ENCODE data around the gene ACVR2A. TPM values are rescaled to one million over a fixed set of nuclear protein-coding genes. Genes with fewer than 3 reads are reported as not detected.

ACVR2A gene
- total RNA-seq, 1 experiment from 2014 or later = 12.5 TPM

GRCh38 chr2:147939313-147939712 is 94.5 kb downstream of the ACVR2A start:
- no peak overlapping the region for H3K4me3 Mint-ChIP-seq (ENCODE audit: low read depth, unreplicated experiment)
- peaks cover 5% of the 10 kb centered on the region for H3K36me3 Mint-ChIP-seq (ENCODE audit: insufficient read depth, unreplicated experiment)

DNA sequence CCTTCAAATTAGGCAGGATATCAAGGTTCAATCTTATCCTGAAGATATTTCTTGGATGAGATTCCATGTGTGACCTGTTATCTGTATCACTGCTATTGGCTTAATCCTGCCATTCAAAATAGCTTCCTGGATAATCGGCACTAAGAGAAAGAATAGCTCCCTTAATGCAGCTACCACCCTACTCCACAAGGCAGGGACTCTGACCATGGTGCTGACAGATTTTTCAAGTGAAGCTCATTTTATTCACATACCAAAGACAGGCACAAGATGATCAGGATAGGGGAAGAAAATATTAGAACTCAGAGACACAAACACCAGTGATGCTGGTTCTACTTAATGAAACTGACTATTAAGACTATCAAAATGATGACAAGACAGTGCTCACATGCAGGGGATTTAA is 100.8 kb downstream of the ACVR2A start:
- TF ChIP-seq, protein P1, sequence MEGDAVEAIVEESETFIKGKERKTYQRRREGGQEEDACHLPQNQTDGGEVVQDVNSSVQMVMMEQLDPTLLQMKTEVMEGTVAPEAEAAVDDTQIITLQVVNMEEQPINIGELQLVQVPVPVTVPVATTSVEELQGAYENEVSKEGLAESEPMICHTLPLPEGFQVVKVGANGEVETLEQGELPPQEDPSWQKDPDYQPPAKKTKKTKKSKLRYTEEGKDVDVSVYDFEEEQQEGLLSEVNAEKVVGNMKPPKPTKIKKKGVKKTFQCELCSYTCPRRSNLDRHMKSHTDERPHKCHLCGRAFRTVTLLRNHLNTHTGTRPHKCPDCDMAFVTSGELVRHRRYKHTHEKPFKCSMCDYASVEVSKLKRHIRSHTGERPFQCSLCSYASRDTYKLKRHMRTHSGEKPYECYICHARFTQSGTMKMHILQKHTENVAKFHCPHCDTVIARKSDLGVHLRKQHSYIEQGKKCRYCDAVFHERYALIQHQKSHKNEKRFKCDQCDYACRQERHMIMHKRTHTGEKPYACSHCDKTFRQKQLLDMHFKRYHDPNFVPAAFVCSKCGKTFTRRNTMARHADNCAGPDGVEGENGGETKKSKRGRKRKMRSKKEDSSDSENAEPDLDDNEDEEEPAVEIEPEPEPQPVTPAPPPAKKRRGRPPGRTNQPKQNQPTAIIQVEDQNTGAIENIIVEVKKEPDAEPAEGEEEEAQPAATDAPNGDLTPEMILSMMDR (IDR thresholded peaks at IDR 0.05; ENCODE audit: unreplicated experiment) = no peak
- Mint-ChIP-seq H3K4me3 (ENCODE audit: low read depth, unreplicated experiment) (no peak overlapping the region), H3K4me1 (ENCODE audit: low read depth, unreplicated experiment) (no peaks in the 10 kb centered on the region), H3K36me3 (ENCODE audit: insufficient read depth, unreplicated experiment) (no peaks in the 10 kb centered on the region), H3K27me3 (ENCODE audit: unreplicated experiment) (no peaks in the 10 kb centered on the region), H3K27ac (ENCODE audit: unreplicated experiment) (no peak overlapping the region), H3K9me3 (ENCODE audit: low read depth, unreplicated experiment) (no peaks in the 10 kb centered on the region)
- intact Hi-C loops (cut with micrococcal nuclease; ENCODE audit: unreplicated experiment) = no loop called here
- no peak for DNase-seq
- CTCF ChIA-PET = no interaction called here
- no TSS peak for BruUV-seq (replicated peaks)

More at GRCh38 chr2:147939313-147939712, 94.5 kb downstream of the ACVR2A start:
- no peak for DNase-seq
- CTCF ChIA-PET = no interaction called here
- BruUV-seq (replicated peaks) = no TSS peak
- intact Hi-C loops (cut with micrococcal nuclease; ENCODE audit: unreplicated experiment) = loop anchor here (5.0 kb wide), 1 partner anchor 263 kb away; no protein-coding TSS in a partner anchor
- TF ChIP-seq, protein P1 (IDR thresholded peaks at IDR 0.05; ENCODE audit: unreplicated experiment) = no peak
- Mint-ChIP-seq H3K27ac (ENCODE audit: unreplicated experiment) (no peak overlapping the region), H3K9me3 (ENCODE audit: low read depth, unreplicated experiment) (no peaks in the 10 kb centered on the region), H3K27me3 (ENCODE audit: unreplicated experiment) (no peaks in the 10 kb centered on the region), H3K4me1 (ENCODE audit: low read depth, unreplicated experiment) (no peaks in the 10 kb centered on the region)

DNA sequence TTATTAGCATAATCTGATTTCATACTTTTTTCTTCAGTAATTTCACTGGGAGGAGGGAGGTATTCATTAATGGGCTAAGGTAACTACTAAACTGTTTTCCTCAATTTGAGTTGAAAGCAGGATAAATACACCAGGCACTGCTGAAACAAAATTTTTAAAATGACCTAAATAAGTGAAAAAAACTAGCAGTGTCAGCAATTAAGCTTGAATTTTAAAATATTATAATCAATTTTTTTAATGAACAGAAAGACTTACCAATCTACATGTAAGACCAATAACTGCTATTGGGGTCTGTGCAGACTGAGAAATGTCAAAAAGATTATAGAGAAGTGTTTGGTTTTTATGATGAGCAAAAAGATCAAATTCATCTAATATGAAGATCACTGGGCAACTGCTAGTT is 107.3 kb downstream of the ACVR2A start:
- CTCF ChIA-PET = no interaction called here

GRCh38 chr2:147968571-147968970 is 123.7 kb downstream of the ACVR2A start:
- intact Hi-C loops (cut with micrococcal nuclease; ENCODE audit: unreplicated experiment) = no loop called here
- Mint-ChIP-seq H3K4me3 (ENCODE audit: low read depth, unreplicated experiment) (no peak overlapping the region), H3K27me3 (ENCODE audit: unreplicated experiment) (no peaks in the 10 kb centered on the region), H3K9me3 (ENCODE audit: low read depth, unreplicated experiment) (peaks cover 6% of the 10 kb centered on the region), H3K4me1 (ENCODE audit: low read depth, unreplicated experiment) (no peaks in the 10 kb centered on the region), H3K27ac (ENCODE audit: unreplicated experiment) (no peak overlapping the region), H3K36me3 (ENCODE audit: insufficient read depth, unreplicated experiment) (no peaks in the 10 kb centered on the region)
- TF ChIP-seq, protein P1 (IDR thresholded peaks at IDR 0.05; ENCODE audit: unreplicated experiment) = no peak
- BruUV-seq (replicated peaks) = no TSS peak
- CTCF ChIA-PET = no interaction called here
- DNase-seq = no peak

More for the DNA sequence above, 107.3 kb downstream of the ACVR2A start:
- Mint-ChIP-seq H3K4me1 (ENCODE audit: low read depth, unreplicated experiment) (no peaks in the 10 kb centered on the region), H3K27me3 (ENCODE audit: unreplicated experiment) (no peaks in the 10 kb centered on the region), H3K36me3 (ENCODE audit: insufficient read depth, unreplicated experiment) (no peaks in the 10 kb centered on the region), H3K9me3 (ENCODE audit: low read depth, unreplicated experiment) (no peaks in the 10 kb centered on the region), H3K27ac (ENCODE audit: unreplicated experiment) (no peak overlapping the region), H3K4me3 (ENCODE audit: low read depth, unreplicated experiment) (no peak overlapping the region)
- intact Hi-C loops (cut with micrococcal nuclease; ENCODE audit: unreplicated experiment) = no loop called here
- TF ChIP-seq, protein P1 (IDR thresholded peaks at IDR 0.05; ENCODE audit: unreplicated experiment) = no peak
- DNase-seq = no peak
- BruUV-seq (replicated peaks) = no TSS peak
